KOPT-K1 (cell line): ENCODE data around the gene TRMT2A.
"Not testable (repeated sequence)": the region's sequence is repeated elsewhere in the genome, so short reads cannot be mapped to it uniquely, and the experiment has no call there.

Experiments used
- H3K27ac ChIP-seq: fragments of 200-600 bp; sonication (generic); 2 replicates; pipeline ENCODE4 v1.5.1; 2016; ENCODE audit warnings: antibody characterized with exemption, mild to moderate bottlenecking, low read depth, low read length; ENCODE audit not compliant: poor library complexity, severe bottlenecking
- H3K36me3 ChIP-seq: fragments of 200-600 bp; sonication (generic); 2 replicates; pipeline ENCODE4 v1.5.1; 2017; ENCODE audit warnings: antibody characterized with exemption, mild to moderate bottlenecking, low read length, moderate library complexity; ENCODE audit not compliant: insufficient read depth
- H3K9me3 ChIP-seq: fragments of 200-600 bp; sonication (generic); 2 replicates; pipeline ENCODE4 v1.5.1; 2017; ENCODE audit warnings: antibody characterized with exemption, low read length, mild to moderate bottlenecking; ENCODE audit not compliant: insufficient read depth, poor library complexity, severe bottlenecking

The TRMT2A gene, protein sequence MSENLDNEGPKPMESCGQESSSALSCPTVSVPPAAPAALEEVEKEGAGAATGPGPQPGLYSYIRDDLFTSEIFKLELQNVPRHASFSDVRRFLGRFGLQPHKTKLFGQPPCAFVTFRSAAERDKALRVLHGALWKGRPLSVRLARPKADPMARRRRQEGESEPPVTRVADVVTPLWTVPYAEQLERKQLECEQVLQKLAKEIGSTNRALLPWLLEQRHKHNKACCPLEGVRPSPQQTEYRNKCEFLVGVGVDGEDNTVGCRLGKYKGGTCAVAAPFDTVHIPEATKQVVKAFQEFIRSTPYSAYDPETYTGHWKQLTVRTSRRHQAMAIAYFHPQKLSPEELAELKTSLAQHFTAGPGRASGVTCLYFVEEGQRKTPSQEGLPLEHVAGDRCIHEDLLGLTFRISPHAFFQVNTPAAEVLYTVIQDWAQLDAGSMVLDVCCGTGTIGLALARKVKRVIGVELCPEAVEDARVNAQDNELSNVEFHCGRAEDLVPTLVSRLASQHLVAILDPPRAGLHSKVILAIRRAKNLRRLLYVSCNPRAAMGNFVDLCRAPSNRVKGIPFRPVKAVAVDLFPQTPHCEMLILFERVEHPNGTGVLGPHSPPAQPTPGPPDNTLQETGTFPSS

DNA sequence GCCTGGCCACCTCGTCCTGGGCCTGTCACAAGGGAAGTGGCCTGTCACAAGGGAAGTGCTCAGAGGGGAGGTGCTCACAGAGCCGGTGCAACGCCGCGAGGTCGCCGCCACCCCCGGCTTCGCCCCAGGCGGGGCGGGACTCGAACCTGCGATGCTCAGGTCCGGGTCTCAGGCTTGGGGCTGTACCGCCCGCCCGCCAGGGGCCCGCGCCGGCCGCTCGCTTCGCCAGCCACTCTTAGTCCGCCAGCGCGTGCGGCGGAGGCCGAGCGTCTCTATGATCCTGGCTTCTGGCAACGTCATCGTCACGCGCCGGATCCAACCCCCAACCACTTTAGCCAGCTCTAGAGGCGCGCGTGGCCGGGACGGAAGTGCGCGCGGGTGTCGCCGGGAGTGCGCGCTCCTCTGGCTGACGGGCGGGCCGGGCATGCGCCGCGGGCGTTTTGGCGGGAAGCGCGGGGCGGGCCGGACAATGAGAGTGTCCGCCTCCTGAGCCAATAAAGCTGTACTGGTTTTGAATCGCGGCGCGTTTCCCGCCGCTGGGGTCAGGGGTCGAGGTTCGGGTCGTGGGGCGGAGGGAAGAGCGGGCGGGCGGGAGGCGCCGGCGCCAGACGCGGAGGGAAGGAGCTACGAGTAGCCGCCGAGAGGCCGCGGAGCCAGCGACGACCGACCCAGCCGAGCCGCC, at the start of gene TRMT2A:
Gene TRMT2A, minus strand, starts transcription at position 276 of the 682 bp plus-strand sequence. CDS start 320 bp downstream, outside the sequence.
- Histone ChIP-seq H3K9me3 (no peaks in the 10 kb centered on the region), H3K27ac (peak within 1 kb of the TSS; percentile 96), H3K36me3 (peaks cover 78% of the 10 kb centered on the region)

DNA sequence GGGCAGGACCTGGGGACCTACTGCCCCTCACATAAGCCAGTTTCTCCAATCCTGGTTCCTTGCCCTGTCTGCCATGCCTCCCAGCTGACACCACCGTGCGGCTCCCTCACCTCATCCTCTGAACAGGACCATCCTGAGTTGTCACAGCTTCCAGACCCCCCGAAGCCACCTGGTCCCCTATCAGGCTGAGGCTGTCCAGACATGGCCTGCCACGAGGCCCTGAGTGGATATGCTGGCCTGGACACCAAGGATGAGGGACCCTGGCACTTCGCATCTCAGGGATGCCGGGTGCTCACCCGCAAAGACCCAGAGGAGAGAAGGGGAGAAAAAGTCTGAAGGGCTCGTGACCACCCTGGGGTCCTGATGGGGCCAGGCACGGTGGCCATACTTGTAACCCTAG, 49.7 kb upstream of the TRMT2A start:
- H3K27ac ChIP-seq, result no peak overlapping the region
- no peaks in the 10 kb centered on the region for H3K36me3 ChIP-seq
- no peaks in the 10 kb centered on the region for H3K9me3 ChIP-seq

DNA sequence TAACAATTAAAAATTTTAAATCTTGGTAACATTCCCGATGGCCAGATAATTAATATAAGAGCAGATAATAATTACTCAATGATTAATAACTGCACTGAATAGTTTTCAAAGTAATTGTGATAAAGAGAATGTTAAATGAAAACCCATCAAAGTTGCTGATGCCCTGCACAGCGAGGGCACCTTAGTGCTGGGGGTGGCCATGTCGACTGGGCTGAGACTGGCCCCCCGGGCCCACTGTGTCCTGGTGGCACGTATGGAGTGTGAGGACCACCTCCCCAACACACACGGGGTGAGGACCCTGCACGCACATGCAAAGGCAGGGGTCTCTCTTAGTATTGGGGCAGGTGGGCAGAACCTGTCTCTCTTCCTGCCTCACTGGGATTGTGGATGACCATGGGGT, 48.9 kb upstream of the TRMT2A start:
- Histone ChIP-seq H3K27ac (no peak overlapping the region), H3K9me3 (no peaks in the 10 kb centered on the region), H3K36me3 (no peaks in the 10 kb centered on the region)

DNA sequence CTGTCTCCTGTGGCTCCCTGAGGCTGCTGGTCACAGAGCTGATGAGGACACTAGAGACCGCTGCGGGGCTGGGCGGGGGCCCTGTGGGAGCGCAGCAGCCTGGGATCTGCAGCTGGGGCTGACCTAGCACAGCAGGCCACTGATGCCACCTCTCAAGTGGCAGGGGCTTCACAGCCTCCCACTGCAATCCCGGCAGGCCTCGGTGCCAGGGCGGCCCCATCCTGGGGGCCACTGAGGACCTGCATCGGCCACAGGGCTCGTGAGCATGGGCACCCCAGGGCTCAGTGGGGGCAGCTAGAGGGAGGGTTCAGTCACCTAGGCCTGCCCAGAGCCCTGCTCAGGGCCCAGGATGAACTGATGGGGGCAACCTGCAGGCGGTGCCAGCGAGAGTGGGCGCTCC, 48.4 kb upstream of the TRMT2A start:
- Histone ChIP-seq H3K27ac (no peak overlapping the region), H3K36me3 (no peaks in the 10 kb centered on the region), H3K9me3 (no peaks in the 10 kb centered on the region)

DNA sequence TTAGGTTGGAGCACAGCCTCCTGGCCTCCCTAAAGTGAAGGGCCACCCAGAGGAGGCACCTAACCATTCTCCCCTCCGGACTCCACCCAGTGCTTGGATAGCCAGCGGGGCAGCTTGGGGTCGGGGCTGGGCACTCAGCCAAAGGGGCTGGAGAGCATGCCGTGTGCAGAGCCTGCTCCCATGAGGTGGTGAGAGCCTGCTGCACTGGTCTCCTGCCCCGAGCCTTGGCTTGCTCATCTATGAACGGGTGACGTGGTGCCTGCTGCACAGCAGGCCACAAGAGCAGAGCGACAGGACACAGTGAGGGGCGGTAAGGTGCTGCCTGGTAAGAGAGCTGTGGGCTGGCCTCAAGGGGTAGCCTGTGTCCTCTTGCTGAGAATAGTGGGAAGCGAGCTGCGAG, 47.8 kb upstream of the TRMT2A start:
- Histone ChIP-seq H3K27ac (no peak overlapping the region), H3K36me3 (no peaks in the 10 kb centered on the region), H3K9me3 (no peaks in the 10 kb centered on the region)

DNA sequence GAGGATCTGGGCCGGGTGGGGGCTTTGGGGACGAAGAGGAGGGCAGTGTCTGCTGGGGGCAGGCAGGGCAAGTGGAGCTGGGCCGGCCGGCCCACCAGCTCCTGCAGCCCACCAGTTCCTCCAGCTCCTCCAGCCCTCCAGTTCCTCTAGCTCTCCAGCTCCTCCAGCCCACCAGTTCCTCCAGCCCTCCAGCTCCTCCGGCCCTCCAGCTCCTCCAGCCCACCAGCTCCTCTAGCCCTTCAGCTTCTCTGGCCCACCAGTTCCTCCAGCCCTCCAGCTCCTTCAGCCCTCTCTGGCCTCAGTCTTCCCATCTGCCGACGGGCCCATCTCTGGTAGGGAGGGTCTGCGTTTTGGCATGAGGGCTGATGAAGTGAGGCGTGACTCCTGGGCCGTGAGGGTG, 43.0 kb upstream of the TRMT2A start:
- H3K36me3 ChIP-seq, result no peaks in the 10 kb centered on the region
- H3K9me3 ChIP-seq, result no peaks in the 10 kb centered on the region
- no peak overlapping the region for H3K27ac ChIP-seq

DNA sequence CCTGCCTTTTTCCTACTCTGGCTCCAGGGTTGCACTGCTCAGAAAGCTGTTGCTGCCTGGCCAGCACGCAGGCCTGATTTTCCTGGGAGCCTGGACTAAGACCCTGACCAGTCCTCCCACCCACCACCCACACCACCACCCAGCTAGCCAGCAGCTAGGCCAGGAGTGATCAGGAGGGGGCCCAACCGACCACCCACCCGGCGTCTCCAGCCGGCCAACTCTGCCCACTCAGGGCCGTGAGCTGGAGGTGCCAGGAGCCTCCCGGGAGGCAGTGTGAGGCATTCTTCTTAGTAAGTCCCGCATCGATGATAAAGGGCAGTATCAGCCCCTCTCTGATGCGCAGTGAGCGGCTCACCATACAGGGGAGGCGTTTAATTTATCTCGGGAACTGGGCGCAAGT, 42.5 kb upstream of the TRMT2A start:
- H3K27ac ChIP-seq, result not testable (repeated sequence)

DNA sequence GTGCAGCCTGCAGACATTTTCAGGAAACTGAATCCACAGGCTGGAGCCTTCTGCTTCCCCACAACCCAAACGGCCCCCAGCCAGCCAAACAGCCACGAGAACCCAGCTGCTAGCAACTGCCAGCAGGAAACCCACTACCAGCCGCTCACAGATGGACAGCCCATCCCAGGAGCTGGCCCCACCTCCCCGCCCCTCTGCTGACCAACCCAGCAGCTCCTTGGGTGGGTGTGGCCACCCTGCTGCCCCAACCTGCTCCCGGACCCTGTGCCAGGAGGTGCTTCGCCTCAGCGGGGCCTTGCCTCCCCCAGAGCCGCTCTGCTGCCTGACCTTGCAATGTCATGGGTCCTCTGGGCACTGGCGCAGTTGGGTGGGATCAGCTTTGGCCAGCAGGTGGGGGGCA, 42.0 kb upstream of the TRMT2A start:
- Histone ChIP-seq H3K9me3 (no peaks in the 10 kb centered on the region), H3K36me3 (no peaks in the 10 kb centered on the region), H3K27ac (no peak overlapping the region)

More for the DNA sequence above, 42.5 kb upstream of the TRMT2A start:
- not testable (repeated sequence) for H3K36me3 ChIP-seq, H3K9me3 ChIP-seq

DNA sequence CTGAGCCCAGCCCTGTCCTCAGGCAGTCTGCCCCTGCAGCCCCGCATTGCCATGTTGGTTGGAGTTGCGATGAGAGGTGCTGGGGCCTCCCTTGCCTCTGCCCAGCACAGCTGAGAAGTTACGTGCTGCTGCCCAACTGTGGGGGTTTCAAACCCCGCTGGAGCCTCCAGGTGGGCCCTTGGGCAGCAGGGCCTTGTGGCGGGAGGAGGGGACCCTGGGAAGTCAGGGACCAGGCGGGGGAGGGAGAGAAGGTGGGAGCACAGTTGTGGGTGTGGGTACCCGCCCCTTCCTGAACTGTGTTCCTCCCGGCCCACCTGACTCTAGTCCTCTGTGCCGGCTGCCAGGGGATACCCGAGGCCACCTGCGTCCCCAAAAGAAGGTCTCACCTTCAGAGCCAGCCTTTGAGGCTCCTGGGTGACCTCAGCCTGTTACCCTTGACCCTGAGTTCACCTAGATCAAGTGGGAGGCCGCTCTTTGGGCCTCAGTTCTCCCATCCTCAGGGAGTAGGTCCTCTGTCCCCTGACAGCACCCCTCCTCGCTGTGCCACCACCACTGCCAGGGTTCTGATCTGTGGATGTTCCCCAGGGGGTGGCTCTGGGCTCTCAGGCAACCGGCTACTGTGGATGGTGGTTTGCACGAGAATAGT, 41.5 kb upstream of the TRMT2A start:
- no peaks in the 10 kb centered on the region for H3K36me3 ChIP-seq
- H3K9me3 ChIP-seq, result no peaks in the 10 kb centered on the region
- H3K27ac ChIP-seq, result no peak overlapping the region

DNA sequence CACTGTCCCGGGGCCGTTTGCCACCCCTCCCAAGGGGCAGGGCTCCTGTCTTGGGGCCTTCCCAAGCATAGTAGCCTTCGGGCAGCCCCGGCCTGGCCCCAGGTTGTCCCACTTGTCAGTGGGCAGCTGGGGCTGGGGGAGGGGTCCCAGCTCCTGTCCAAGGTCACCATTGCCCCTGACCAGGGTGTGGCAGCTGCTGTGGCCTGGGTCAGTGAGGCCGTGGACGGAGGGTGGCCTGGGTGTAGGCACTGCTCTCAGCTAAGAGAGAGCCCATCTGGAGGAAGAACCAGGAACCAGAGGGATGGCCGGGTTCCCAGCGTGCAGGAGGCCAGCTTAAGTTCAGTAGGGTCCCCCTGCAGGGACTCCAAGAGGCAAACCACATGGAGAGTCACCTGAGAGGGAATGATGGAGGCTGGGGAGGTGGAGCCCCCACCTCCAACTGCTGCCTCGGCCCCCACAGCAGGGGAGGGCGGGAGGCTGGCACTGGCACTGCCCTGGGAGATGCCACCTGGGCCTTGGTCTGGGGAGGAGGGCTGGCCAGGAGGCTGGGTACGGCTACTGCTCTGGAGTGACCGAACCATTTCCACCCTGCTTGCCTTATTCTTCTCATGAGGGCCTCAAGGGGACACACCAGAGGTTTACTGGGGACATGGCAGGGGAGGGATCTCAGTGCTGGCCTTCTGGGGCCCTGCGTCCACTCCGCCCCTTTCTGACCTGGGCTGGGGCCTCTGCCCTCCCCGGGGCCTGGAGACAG, 40.6 kb upstream of the TRMT2A start:
- Histone ChIP-seq H3K36me3 (no peaks in the 10 kb centered on the region), H3K27ac (no peak overlapping the region), H3K9me3 (no peaks in the 10 kb centered on the region)

DNA sequence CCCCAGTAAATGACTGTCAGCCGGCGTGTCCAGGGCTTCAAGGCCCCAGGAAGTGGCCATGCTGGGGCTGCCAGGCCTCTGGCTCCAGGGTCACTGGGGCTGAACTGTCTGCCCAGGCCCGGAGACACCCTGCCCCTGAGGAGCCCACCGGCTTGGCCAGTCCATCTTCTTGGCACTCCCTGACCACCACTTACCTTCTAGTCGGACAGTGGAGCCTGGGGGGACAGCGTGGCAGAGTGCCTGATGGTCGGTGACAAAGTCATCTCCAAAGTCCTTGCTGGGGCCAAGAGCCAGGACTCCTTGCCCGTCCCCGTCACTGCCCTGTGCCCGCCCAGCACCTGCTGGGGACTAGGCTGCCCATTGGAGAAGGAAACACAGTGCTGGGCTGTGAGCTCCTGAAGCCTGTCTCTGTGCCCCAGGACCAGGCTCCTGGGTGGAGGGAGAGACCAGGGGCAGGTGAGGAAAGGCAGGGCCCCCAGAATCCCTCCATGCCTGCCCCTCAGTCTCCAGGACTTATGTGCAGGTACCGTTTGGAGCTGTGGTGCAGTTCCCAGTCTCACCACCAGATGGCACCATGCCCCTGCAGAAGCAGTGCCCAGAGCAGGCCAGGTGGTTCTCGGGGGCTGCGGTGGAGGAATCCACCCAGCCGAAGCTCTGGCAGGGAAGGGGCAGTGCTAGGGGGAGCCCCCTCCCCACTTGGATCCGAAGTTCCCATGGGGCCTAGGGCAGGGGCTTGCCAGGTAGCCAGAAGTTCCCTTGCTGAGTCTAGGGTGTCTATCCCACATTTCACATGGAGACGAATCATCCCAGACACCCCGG, 39.8 kb upstream of the TRMT2A start:
- H3K36me3 ChIP-seq, result no peaks in the 10 kb centered on the region
- H3K9me3 ChIP-seq, result no peaks in the 10 kb centered on the region
- H3K27ac ChIP-seq, result no peak overlapping the region

DNA sequence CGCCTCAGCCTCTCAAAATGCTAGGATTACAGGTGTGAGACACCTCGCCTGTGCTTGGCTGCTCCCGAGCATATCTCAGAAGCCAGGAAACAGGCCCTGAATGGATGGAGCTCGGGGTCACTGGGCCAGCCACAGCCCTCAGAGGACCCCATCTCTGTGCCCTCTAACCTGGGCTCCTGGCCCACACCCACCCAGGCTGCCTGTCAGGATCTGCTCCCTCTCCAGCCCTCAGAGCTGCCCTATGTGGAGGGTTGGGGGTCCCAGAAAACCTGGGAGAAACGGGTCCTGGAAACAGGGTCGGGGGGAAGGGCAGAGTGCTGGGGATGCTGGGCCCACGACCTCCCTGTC, 39.0 kb upstream of the TRMT2A start:
- H3K27ac ChIP-seq, result no peak overlapping the region
- no peaks in the 10 kb centered on the region for H3K36me3 ChIP-seq

DNA sequence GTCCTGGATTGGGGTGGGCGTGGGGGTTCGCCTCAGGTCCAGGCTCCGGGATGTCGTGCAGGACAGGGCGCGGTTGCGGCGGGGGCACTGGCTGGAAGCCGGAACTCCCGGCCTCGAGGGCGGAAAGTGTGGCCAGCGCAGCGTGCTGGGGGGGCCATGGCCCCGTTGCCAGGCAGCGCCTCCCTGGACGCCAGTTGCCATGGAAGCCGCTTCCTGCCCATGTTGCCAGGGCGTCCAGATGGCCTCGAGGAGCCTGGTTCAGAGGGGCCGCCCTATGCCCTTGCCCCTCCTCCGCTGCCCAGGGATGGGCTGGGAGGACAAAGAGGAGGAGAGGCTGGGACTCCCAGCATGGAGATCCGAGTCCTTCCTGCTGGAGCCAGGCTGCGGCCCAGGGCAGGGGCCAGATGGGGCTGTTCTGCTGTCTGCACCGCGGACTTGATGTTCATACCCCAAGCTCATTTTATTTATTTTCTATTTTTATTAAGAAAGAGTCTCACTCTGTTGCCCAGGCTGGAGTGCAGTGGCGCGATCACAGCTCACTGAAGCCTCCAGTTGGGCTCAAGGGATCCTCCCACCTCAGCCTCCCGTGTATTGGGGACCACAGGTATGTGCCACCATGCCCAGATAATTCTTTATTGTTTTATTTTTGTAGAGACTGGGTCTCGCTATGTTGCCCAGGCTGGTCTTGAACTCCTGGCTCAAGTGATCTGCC, 38.5 kb upstream of the TRMT2A start:
- H3K36me3 ChIP-seq, result no peaks in the 10 kb centered on the region
- H3K27ac ChIP-seq, result no peak overlapping the region
- no peaks in the 10 kb centered on the region for H3K9me3 ChIP-seq

More for the DNA sequence above, 39.0 kb upstream of the TRMT2A start:
- no peaks in the 10 kb centered on the region for H3K9me3 ChIP-seq
